ENCODE measurements around the gene UGT2B10.

GRCh38 chr4:68797618-68798017 is 18.2 kb upstream of the UGT2B10 start:
- no peak for TF ChIP-seq SREBF1 (IDR thresholded peaks at IDR 0.05; ENCODE audit: borderline replicate concordance, low read depth, low read length)
- no peak for TF ChIP-seq ZNF140 (CRISPR knock-in tag; IDR thresholded peaks at IDR 0.05)
- TF ChIP-seq CTCF (IDR thresholded peaks at IDR 0.05 in 2 of 3, conservative IDR thresholded peaks at IDR 0.05 in 1 of 3; ENCODE audit: insufficient read depth in 2 of 3, low read depth in 1 of 3, low read length in 3 of 3) = no peak
- TF ChIP-seq POLR2AphosphoS2 (IDR thresholded peaks at IDR 0.05; ENCODE audit: low read length) = no peak
- TF ChIP-seq GABPB1 (CRISPR knock-in tag; IDR thresholded peaks at IDR 0.05) = no peak
- no peak for TF ChIP-seq CBX3 (IDR thresholded peaks at IDR 0.05; ENCODE audit: borderline replicate concordance in 1 of 2, low read length in 2 of 2)
- TF ChIP-seq RAD21 (CRISPR knock-in tag; conservative IDR thresholded peaks at IDR 0.05 in 1 of 2, IDR thresholded peaks at IDR 0.05 in 1 of 2) = no peak
- TF ChIP-seq MTA3 (IDR thresholded peaks at IDR 0.05; ENCODE audit: borderline replicate concordance) = no peak
- no peak for TF ChIP-seq ZNF175 (CRISPR knock-in tag; IDR thresholded peaks at IDR 0.05; ENCODE audit: low read depth)
- TF ChIP-seq GTF2A2 (tag; IDR thresholded peaks at IDR 0.05) = no peak
- no peak for TF ChIP-seq EHMT2 (IDR thresholded peaks at IDR 0.05)
- TF ChIP-seq GTF2F1 (IDR thresholded peaks at IDR 0.05; ENCODE audit: low read depth, low read length) = no peak
